Measurements from ENCODE around the gene DHCR7.

DHCR7 gene

GRCh38 chr11:71408826-71409225, 39.4 kb downstream of the DHCR7 start:
- TF ChIP-seq ZFX (IDR thresholded peaks at IDR 0.05; ENCODE audit: borderline replicate concordance) (no peak), CTCF (IDR thresholded peaks at IDR 0.05) (no peak)
- H3K27ac ChIP-seq = no peak overlapping the region

GRCh38 chr11:71407356-71407755, 40.8 kb downstream of the DHCR7 start:
- TF ChIP-seq ZFX (IDR thresholded peaks at IDR 0.05; ENCODE audit: borderline replicate concordance) (no peak), CTCF (IDR thresholded peaks at IDR 0.05) (no peak)
- H3K27ac ChIP-seq = no peak overlapping the region

- H3K27ac ChIP-seq = no peak overlapping the region
- TF ChIP-seq ZFX (IDR thresholded peaks at IDR 0.05; ENCODE audit: borderline replicate concordance) (no peak), CTCF (IDR thresholded peaks at IDR 0.05) (no peak)
These were observed 41.5 kb downstream of the DHCR7 start for GRCh38 chr11:71406681-71407080.

GRCh38 chr11:71404209-71404608, 44.0 kb downstream of the DHCR7 start:
- TF ChIP-seq ZFX (IDR thresholded peaks at IDR 0.05; ENCODE audit: borderline replicate concordance) (no peak), CTCF (IDR thresholded peaks at IDR 0.05) (no peak)
- no peak overlapping the region for H3K27ac ChIP-seq

- TF ChIP-seq CTCF (IDR thresholded peaks at IDR 0.05) = no peak
- no peak for TF ChIP-seq ZFX (IDR thresholded peaks at IDR 0.05; ENCODE audit: borderline replicate concordance)
- H3K27ac ChIP-seq = no peak overlapping the region
These were observed 45.3 kb downstream of the DHCR7 start for GRCh38 chr11:71402878-71403277.

- TF ChIP-seq CTCF (IDR thresholded peaks at IDR 0.05) (no peak), ZFX (IDR thresholded peaks at IDR 0.05; ENCODE audit: borderline replicate concordance) (no peak)
These were observed 48.0 kb downstream of the DHCR7 start for GRCh38 chr11:71400216-71400615.

GRCh38 chr11:71399341-71399740, 48.9 kb downstream of the DHCR7 start:
- TF ChIP-seq CTCF (IDR thresholded peaks at IDR 0.05) = no peak
- TF ChIP-seq ZFX (IDR thresholded peaks at IDR 0.05; ENCODE audit: borderline replicate concordance) = no peak
- H3K27ac ChIP-seq = no peak overlapping the region

More at GRCh38 chr11:71400216-71400615, 48.0 kb downstream of the DHCR7 start:
- H3K27ac ChIP-seq = no peak overlapping the region

Data from 22Rv1 (cell line).